ENCODE data around the gene DNAJC18. TPM values are rescaled to one million over a fixed set of nuclear protein-coding genes. Genes with fewer than 3 reads are reported as not detected.
A peak's percentile ranks its signal among the peaks of the same experiment; 100 is the strongest.
"Not testable (repeated sequence)": the region's sequence is repeated elsewhere in the genome, so short reads cannot be mapped to it uniquely, and the experiment has no call there.

Gene DNAJC18
- total RNA-seq, 1 experiment from 2014 or later: 16.7 TPM

DNA sequence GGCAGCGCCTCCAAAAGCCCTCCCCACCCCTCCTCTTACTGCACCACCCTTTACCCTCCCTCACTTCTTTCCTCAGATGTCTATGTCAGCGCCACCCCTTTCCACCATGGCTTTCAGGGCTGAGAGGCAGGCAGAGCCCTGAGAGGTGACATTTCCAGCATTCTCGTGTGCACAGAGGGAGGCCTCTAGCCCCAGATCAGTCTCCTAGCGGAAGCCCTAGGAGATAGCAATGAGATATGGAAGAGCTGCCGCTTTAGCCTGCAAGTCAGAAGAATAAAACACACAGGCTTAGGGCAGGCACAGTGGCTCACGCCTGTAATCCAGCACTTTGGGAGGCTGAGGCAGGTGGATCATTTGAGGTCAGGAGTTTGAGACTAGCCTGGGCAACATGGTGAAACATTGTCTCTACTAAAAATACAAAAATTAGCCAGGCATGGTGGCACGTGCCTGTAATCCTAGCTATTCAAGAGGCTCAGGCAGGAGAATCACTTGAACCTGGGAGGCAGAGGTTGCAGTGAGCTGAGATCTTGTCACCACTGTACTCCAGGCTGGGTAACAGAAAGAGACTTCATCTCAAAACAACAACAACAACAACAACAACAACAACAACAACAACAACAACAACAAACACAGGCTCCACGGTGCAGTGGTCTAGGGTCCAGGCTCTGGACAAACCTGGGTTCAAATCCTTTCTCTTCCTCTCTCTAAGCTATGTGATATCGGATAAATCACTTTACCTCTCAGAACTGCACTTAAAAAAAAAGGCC is 39.5 kb upstream of the DNAJC18 start:
- intact Hi-C loops (cut with micrococcal nuclease; ENCODE audit: unreplicated experiment); BruUV-seq (replicated peaks); H3K4me3 ChIP-seq (ENCODE audit: low read depth, low read length, poor library complexity, severe bottlenecking); H3K9me3 ChIP-seq (ENCODE audit: low read depth, low read length, poor library complexity, severe bottlenecking); H3K27ac ChIP-seq (ENCODE audit: low read depth, low read length, poor library complexity, severe bottlenecking); DNase-seq (ENCODE audit: low spot score); CTCF ChIA-PET; H3K27me3 ChIP-seq (replicated peaks; ENCODE audit: insufficient read depth, low read depth, low read length, poor library complexity): not testable (repeated sequence)
- Histone ChIP-seq H3K4me1 (ENCODE audit: insufficient read depth, low read length, poor library complexity, severe bottlenecking) (peaks cover 18% of the 10 kb centered on the region), H3K36me3 (ENCODE audit: insufficient read depth, low read length, poor library complexity, severe bottlenecking) (peaks cover 20% of the 10 kb centered on the region)
- POLR2A ChIA-PET (ENCODE audit: low non-redundant PET): interaction anchor here (0.5 kb wide), 1 partner anchor 44 kb away, joined by 3 read pairs; no protein-coding TSS in a partner anchor

DNA sequence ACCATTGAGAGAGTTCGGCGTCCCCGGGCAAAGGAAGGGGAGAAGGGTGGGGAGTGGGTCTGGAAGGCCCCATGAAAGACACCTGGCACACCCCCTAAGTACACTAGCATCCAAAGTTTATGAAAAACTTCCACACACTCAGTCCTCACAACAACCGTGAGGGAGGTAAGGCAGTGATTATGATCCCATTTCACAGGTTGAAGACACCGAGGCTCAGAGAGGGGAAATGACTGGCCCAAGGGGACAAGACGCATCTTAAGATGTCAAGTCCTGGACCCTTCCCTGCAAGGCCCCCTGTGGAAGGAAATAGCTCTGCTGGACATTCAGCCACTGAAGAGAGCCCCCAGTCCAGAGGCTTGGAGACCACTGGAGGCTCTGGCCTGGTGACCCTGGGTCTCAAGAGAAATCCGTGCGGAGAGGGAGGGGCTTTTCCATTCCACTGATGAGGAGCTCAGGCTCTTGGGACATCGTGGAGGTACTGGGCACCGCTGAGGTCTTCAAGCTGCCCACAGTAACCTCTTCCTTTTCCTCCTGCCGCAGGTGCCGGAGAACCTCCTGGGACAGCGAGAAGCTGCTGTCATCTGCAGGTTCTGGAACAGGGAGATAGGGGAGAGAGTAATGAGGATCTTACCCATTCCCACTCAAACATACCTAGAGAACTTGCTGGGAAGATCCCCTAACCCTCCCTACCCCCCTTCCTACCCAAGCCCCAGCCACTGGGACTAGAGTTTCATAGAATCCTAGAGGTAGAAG is 36.7 kb upstream of the DNAJC18 start:
- BruUV-seq (replicated peaks): no TSS peak
- peaks cover 14% of the 10 kb centered on the region for H3K4me1 ChIP-seq (ENCODE audit: insufficient read depth, low read length, poor library complexity, severe bottlenecking)
- no peak overlapping the region for H3K4me3 ChIP-seq (ENCODE audit: low read depth, low read length, poor library complexity, severe bottlenecking)
- H3K27ac ChIP-seq (ENCODE audit: low read depth, low read length, poor library complexity, severe bottlenecking): no peak overlapping the region
- intact Hi-C loops (cut with micrococcal nuclease; ENCODE audit: unreplicated experiment): no loop called here
- H3K36me3 ChIP-seq (ENCODE audit: insufficient read depth, low read length, poor library complexity, severe bottlenecking): peaks cover 20% of the 10 kb centered on the region
- H3K27me3 ChIP-seq (replicated peaks; ENCODE audit: insufficient read depth, low read depth, low read length, poor library complexity): no peaks in the 10 kb centered on the region
- H3K9me3 ChIP-seq (ENCODE audit: low read depth, low read length, poor library complexity, severe bottlenecking): no peaks in the 10 kb centered on the region
- POLR2A ChIA-PET (ENCODE audit: low non-redundant PET): no interaction called here
- DNase-seq (ENCODE audit: low spot score): no peak
- no peak for TF ChIP-seq EZH2 (IDR thresholded peaks at IDR 0.05; ENCODE audit: borderline replicate concordance, low read depth, low read length, poor library complexity, severe bottlenecking)
- TF ChIP-seq, protein P1, sequence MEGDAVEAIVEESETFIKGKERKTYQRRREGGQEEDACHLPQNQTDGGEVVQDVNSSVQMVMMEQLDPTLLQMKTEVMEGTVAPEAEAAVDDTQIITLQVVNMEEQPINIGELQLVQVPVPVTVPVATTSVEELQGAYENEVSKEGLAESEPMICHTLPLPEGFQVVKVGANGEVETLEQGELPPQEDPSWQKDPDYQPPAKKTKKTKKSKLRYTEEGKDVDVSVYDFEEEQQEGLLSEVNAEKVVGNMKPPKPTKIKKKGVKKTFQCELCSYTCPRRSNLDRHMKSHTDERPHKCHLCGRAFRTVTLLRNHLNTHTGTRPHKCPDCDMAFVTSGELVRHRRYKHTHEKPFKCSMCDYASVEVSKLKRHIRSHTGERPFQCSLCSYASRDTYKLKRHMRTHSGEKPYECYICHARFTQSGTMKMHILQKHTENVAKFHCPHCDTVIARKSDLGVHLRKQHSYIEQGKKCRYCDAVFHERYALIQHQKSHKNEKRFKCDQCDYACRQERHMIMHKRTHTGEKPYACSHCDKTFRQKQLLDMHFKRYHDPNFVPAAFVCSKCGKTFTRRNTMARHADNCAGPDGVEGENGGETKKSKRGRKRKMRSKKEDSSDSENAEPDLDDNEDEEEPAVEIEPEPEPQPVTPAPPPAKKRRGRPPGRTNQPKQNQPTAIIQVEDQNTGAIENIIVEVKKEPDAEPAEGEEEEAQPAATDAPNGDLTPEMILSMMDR (conservative IDR thresholded peaks at IDR 0.05; ENCODE audit: low read depth, low read length): no peak
- CTCF ChIA-PET: interaction anchor here (0.5 kb wide), 1 partner anchor 54 kb away, joined by 3 read pairs; no protein-coding TSS in a partner anchor

DNA sequence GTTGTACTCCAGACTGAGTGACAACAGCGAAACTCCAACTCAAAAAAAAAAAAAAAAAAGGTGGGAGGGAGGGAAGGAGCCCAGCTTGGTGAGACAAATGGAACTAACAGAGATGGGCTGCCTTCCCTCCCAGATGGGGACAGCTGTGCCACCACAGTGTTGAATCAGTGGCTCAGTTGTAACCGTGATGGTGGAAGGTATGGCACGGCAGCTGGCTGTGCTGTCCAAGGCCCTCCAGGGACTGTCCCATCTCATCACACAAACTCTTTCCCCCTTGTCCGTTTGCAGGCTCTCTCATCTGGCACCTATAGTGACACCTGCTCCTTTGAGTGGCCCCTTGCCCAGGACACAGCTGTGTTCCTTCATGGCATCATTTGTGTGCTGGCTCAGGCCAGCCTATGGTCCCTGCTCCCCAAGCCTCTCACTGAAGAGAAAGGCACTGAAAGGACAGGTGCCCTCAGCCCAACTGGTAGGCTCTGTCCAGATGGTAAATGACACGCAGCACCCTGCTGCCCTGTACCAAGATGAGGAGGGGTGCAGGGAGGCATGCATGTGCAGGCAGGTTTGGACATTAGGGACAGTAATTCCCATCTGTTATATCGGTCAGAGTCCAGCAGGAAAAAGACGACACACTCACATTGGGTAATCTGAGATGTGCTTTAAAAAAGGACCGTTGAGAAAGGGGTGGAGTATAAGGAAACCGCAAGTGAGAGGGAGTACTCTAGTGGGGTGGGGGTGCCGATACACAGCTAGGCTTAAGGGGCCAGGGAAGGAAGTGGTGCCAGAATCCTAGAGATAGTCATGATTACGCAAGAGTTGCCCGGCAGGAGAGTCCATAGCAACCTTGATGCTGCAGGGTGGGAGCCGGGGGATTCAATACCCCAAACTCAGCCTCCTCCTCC is 35.8 kb upstream of the DNAJC18 start:
- DNase-seq (ENCODE audit: low spot score): peak; percentile 28

More for the DNA sequence above, 35.8 kb upstream of the DNAJC18 start:
- intact Hi-C loops (cut with micrococcal nuclease; ENCODE audit: unreplicated experiment): no loop called here
- no peaks in the 10 kb centered on the region for H3K27me3 ChIP-seq (replicated peaks; ENCODE audit: insufficient read depth, low read depth, low read length, poor library complexity)
- BruUV-seq (replicated peaks): no TSS peak
- ChIA-PET POLR2A (ENCODE audit: low non-redundant PET) (no interaction called here), CTCF (no interaction called here)
- peaks cover 20% of the 10 kb centered on the region for H3K36me3 ChIP-seq (ENCODE audit: insufficient read depth, low read length, poor library complexity, severe bottlenecking)
- H3K4me1 ChIP-seq (ENCODE audit: insufficient read depth, low read length, poor library complexity, severe bottlenecking): peaks cover 14% of the 10 kb centered on the region
- H3K4me3 ChIP-seq (ENCODE audit: low read depth, low read length, poor library complexity, severe bottlenecking): no peak overlapping the region
- H3K27ac ChIP-seq (ENCODE audit: low read depth, low read length, poor library complexity, severe bottlenecking): no peak overlapping the region
- H3K9me3 ChIP-seq (ENCODE audit: low read depth, low read length, poor library complexity, severe bottlenecking): no peaks in the 10 kb centered on the region
- TF ChIP-seq EZH2 (IDR thresholded peaks at IDR 0.05; ENCODE audit: borderline replicate concordance, low read depth, low read length, poor library complexity, severe bottlenecking): no peak
- TF ChIP-seq, protein P1 (conservative IDR thresholded peaks at IDR 0.05; ENCODE audit: low read depth, low read length): no peak

Data from A673 (cell line).